ENCODE results near the gene TGFB2. TPM values are rescaled to one million over a fixed set of nuclear protein-coding genes. Genes with fewer than 3 reads are reported as not detected.

Gene TGFB2
- total RNA-seq, 1 donor from 2014 or later, result 0.44 TPM

DNA sequence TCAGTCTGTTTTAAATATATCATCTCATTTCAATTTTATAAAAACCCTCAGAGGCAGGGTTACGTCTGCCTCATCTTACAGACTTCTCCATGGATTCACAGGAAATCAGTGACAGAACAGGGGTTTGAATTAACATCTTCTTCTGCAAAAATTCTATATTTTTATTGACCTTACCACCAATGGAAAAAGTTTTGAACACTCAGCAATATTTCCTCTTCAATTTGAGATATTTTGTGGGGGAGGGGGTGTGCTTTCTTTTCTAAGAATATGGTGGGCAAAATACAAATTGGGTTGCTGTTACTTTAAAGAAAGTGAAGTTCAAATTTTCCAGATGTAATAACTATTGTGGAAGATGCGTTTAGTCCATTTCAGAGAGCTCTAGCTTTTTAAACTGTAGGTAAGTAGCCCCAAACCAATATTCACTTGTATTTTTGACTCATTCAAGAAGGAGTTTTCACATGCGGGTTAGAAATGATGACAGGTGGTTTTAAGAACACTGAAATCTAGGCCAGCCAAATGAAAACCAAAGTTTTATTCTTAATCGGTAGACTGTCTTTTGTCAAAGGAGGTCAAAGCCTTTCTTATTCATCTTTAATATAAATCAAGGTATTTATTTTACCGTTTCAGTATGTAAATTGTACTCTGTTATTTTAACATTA lies 17.4 kb downstream of the TGFB2 start:
- ATAC-seq, result no peak

DNA sequence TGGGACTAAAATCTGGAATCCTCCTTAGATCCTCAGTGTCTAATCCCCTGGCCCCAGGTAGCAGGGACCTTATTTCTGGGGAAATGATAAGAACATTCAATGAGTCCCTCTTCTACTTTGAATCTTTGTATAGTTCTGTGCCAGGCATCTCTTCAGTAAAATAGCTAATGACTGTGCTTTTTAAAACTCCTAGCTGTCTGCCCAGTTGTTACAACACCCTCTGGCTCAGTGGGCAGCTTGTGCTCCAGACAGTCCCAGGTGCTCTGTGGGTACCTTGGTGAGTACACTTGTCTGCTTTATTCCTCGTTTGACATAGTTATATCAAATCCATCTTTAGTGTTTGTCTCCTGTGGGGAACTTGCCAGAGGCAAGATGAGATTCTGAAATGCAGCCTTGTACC lies 18.0 kb downstream of the TGFB2 start:
- no peak for ATAC-seq

DNA sequence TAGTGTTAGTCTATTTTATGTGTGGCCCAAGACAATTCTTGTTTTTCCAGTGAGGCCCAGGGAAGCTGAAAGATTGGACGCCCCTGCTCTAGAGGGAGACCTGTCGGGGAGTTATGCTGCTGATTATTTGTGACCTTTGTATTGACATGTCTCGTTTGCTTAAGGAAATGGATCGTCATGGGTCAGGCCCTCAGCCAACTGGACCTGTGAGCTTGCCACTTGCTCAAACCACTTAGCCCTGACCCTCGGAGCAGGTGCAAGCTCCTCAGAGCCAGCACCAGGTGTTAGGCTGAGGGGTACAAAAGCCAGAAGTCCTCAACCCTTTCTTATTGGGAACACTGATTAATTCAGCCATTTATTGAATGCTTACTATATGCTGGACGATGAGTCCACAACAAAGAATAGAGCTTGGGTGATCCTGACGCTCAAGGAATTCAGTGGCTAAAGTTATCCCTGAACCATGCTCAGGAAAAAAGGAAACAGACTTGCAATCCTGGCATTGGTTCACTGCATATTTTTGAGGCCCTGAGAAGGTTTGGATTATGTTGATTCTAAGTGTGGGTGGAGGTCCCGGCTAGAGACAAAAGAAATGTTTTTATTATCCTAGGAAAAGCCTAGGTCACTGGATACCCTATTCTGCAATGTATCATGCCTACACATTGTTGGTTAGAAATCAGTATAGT lies 19.0 kb downstream of the TGFB2 start:
- ATAC-seq, result no peak

GRCh38 chr1:218365226-218365999 lies 20.3 kb downstream of the TGFB2 start:
- no peak for ATAC-seq

GRCh38 chr1:218366322-218367052 lies 21.4 kb downstream of the TGFB2 start:
- no peak for ATAC-seq

- no peak for ATAC-seq
Measured at GRCh38 chr1:218367118-218367517, 22.0 kb downstream of the TGFB2 start.

DNA sequence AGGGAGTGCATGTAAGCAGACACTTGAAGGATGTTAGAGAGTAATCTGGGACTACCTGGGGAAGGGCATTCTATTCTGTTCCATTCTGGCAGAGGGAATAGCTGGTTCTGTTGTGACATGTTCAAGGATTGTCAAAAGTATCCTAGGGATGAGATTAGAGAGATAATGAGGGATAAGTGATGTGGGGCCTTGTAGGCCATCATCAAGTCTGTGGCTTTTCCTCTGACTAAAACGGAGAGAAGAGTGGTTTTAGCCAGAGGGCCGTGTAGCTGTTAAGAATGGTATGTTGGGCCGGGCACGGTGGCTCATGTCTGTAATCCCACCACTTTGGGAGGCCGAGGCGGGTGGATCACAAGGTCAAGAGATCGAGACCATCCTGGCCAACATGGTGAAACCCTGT lies 23.6 kb downstream of the TGFB2 start:
- no peak for ATAC-seq

- ATAC-seq, result no peak
Measured at GRCh38 chr1:218369688-218370511, 24.8 kb downstream of the TGFB2 start.

DNA sequence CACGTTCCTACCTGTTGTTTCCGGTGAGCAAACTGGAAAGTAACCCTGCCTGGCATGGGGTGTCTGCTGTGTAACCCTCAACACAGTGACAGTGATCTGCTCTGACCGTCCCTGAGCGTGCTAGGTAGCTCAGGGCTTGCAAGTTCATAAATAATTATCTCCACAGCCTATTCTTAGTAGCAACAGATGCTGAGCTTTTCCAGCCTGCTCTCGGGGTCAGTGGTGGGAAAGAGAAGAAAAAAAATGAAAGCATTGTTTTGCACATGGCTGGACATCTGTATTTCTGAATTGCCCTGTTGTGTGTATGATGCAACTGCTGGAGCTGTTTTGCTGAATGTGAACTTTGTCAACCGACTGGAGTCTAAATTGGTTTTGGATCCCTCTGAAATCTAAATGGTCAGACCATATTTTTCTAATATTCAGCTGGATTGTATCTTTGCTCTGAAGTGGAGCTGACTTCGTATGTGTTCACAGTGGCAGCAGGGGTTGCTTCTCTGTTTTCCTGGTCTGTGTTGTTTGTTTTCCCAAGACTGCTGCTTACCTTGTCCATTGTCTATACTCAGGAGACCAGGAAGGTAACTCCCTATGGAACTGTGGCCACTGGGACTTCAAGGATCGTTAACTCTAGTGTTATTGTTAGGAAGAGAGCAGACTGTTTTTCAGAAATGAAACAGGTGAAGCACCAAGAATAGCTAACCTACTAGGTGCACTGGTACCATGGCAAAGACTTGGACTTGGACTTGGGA lies 27.0 kb downstream of the TGFB2 start:
- no peak for ATAC-seq

GRCh38 chr1:218374401-218375353 lies 29.5 kb downstream of the TGFB2 start:
- no peak for ATAC-seq

DNA sequence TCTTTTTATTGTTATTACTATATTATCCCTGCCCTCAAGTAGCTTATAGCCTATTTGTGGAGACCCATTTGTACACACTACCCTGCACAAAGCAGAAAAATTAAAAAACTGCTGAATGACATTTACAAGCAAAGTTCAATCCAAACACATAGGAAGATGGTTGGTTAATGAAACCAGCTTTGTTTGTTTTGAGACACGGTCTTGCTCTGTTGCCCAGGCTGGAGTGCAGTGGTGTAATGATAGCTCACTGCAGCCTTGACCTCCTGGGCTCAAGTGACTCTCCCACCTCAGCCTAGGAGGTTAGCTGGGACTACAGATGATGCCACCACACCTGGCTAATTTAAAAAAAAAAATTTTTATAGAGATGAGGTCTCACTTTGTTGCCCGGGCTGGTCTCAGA lies 31.6 kb downstream of the TGFB2 start:
- ATAC-seq, result no peak

GRCh38 chr1:218377143-218377660 lies 32.1 kb downstream of the TGFB2 start:
- ATAC-seq, result peak; percentile 67

DNA sequence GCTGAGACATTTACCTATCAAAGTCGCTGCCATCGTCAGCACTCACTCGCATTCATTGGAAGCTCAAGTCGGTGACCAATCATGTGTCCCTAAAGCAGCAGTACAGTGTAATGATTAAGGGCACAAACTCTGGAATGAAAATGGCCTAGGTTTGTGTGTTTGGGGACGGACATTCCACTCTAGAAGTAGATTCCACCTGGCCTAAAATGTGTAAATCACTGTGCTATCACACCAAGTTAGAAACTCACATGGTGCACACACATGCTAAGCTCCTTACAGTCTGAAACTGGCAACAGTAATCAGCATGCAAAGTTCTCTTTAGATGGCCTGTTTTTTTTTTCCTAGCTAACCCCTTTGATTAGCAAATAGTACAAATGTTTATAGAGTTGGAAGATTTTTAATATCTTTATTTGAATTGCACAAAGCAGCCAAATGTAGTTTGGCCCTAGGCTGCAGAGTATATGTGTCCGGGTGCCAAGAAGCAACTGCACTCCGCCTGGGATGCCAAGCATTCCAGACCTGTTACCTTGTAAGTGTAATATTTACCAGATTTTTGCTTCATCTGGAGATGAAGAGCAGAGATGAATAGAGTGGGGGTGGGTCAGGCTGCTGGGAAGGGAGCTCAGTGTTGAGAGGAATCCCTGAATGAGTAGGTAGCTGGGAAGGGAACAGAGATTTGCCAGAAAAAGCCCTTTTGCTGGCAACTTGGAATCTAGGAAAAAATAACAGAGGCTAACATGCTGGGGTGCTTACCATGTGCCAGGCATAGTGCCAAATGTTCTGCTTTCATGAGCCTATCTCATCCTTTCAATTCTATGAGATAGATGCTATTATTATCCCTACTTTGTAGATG lies 35.2 kb downstream of the TGFB2 start:
- ATAC-seq, result no peak

- ATAC-seq, result no peak
Measured at GRCh38 chr1:218382261-218382660, 37.1 kb downstream of the TGFB2 start.

DNA sequence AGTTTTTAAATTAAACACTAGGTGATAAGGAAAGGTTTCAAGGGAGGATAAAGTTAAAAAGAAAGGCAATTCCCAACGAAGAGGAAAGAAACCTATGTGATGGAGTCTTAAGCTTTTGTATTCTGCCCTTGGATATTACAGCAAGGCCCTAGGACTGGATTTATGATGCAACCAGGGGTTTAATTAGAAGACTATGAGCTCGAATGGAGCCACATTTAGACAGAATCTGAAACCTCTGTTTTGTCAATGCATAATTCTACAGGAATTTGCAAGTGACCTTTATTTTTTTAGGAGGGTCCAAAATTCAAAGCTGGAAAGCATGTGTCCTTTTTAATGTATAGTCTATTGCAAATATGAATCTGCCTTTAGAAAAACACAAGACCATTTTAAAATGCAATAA lies 37.9 kb downstream of the TGFB2 start:
- no peak for ATAC-seq

DNA sequence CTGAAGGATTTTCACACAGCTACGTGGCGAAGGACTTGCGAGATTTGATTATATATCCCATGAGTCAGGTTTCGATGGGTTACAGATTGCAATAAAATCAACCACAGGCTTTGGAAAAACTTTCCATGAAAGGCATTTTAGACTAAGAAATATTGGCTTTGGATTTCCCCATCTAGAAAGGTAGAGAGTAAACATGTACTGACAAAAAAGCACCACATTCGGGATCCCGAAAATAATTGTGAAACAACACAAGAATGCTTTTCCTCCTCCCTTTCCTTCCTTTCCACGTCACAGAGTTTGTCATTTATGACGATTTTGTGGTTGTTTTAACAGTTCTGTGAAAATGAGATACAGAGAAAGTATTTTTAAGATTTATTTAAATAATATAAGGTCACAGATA lies 38.5 kb downstream of the TGFB2 start:
- no peak for ATAC-seq

DNA sequence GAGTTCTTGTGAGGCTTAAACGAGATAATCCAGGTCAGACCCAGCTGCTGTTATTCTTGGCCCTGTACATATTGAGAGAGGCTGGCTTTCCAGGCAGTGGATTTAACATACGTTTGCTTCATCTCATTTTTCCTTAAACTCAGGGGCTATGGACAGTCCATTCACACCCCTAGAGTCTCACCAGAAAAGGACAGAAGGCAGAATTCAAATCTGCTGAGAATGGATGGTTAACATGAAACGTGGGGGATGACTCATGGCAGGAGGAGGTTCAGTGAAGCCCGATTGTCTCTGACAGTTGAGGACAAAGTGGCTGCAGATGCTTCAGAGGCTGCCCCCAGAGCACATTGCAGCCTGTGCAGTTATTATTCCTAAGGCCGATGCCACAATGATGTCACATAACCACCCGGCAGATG lies 39.5 kb downstream of the TGFB2 start:
- no peak for ATAC-seq

GRCh38 chr1:218388591-218388990 lies 43.5 kb downstream of the TGFB2 start:
- no peak for ATAC-seq

DNA sequence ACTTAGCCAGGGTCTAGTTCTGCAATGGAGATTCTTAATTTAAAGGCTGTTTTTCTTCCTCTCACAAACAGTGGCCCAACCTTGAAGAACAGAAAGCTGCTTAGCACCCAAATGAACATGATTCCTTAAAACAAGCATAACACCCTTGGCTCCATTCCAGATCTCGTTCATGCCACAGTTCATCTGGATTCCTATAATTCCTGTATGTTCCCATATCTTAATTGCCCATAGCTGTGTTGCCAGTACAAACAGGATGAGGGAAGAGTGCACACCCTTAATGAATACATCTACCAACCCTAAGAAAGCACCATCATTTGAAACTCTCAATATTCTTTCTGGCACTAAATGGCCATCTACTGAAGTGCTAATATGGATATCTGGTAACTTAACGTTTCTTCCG lies 45.5 kb downstream of the TGFB2 start:
- ATAC-seq, result no peak
